GM19043 (cell line): ENCODE measurements around the gene TNPO3.
"Not testable (repeated sequence)": the region's sequence is repeated elsewhere in the genome, so short reads cannot be mapped to it uniquely, and the experiment has no call there.

Experiments used
- ATAC-seq: cut with Tn5 transposase; IDR thresholded peaks from one replicate; pipeline ENCODE4 v1.9.1; 2021; ENCODE audit warnings: low read depth; ENCODE audit not compliant: unreplicated experiment

TNPO3 gene

GRCh38 chr7:128924707-128925588, 130.0 kb downstream of the TNPO3 start:
- no peak for ATAC-seq

- ATAC-seq = no peak
These were observed 131.5 kb downstream of the TNPO3 start for GRCh38 chr7:128923411-128923800.

- no peak for ATAC-seq
These were observed 132.2 kb downstream of the TNPO3 start for GRCh38 chr7:128922496-128923410.

DNA sequence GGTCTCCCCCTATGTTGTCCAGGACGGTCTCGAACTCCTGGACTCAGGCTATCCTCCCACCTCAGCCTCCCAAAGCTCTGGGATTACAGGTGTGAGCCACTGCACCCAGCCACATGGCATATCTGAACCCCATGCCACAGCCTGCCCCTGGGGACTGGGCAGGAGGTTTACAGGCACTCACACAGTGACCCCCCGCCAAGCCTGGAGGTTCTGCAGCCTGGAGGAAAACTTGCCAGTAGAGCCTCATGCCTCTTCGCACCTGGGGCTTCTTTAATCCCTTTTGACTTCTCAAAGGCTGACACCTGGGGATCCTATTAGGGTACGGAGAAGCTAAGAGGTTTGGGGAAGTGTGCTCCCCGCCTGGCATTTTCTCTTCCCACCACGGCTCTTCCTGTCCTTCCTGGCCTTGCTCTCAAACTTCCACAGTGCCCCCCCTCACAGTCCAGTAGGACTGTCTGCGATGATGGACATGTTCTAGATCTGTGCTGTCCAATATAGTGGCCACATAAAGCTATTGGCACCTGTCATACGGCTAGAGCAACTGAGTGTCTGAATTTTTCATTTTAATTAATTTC, 133.0 kb downstream of the TNPO3 start:
- ATAC-seq = no peak

GRCh38 chr7:128920913-128921582, 133.9 kb downstream of the TNPO3 start:
- ATAC-seq = no peak

GRCh38 chr7:128919881-128920799, 134.8 kb downstream of the TNPO3 start:
- ATAC-seq = no peak

DNA sequence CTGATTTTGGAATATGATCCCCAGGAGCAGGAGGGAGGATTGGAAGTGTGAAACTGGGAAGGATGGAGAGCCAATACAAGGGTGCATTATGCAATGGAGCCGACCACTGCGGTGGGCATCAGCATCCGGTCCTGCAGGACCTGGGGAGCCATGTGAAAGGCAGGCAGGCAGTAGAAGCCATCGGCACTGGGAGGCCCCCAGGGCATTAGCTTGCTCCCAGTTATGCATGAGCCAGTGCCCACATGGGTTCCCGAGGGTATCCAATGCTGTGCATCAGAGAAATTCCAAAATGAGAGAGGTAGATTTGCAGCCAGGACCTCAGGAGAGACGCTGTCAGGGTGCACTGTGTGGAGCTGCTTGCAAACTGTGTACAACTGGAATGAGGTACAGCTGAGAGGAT, 135.7 kb downstream of the TNPO3 start:
- no peak for ATAC-seq

DNA sequence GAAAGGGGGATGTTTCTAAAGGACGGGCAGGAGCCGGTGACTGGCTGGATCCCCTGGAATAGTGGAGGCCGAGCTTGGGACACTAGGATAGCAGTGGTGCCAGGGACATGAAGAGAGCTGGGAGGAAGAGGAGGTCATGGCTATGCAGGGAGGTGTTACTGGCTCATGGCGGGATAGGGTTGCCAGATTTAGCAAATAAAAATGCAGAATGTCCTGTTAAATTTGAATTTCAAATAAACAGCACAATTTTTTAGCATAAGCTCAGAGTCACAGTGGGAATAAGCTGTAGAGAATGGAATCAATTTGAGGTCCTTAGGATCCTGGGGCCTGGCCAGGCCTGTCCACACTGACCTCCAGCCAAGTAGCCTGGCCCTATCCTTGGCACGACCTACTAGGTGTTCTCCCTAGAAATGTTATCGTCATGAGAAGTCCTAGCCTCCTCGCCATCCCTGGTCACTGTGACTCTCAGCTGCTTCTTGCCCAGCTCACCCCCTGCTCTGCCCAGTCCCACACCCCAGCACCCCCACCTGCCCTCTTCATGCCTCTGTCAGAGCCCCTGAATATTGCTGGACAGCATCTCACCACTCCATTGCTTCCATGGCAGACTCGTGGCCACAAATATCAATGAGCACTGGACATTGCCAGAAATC, 136.8 kb downstream of the TNPO3 start:
- ATAC-seq = no peak

- no peak for ATAC-seq
These were observed 137.8 kb downstream of the TNPO3 start for GRCh38 chr7:128917122-128917521.

DNA sequence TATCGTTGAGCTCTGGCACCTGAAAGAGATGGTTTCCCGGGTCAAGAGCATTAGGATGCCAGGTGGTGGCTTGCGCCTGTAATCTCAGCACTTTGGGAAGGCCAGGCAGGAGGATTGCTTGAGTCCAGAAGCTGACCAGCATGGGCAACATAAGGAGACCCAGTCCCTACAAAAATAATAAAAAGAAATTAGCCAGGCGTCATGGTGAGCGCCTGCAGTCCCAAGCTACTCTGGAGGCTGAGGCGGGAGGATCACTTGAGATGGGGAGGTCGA, 138.3 kb downstream of the TNPO3 start:
- ATAC-seq = no peak

DNA sequence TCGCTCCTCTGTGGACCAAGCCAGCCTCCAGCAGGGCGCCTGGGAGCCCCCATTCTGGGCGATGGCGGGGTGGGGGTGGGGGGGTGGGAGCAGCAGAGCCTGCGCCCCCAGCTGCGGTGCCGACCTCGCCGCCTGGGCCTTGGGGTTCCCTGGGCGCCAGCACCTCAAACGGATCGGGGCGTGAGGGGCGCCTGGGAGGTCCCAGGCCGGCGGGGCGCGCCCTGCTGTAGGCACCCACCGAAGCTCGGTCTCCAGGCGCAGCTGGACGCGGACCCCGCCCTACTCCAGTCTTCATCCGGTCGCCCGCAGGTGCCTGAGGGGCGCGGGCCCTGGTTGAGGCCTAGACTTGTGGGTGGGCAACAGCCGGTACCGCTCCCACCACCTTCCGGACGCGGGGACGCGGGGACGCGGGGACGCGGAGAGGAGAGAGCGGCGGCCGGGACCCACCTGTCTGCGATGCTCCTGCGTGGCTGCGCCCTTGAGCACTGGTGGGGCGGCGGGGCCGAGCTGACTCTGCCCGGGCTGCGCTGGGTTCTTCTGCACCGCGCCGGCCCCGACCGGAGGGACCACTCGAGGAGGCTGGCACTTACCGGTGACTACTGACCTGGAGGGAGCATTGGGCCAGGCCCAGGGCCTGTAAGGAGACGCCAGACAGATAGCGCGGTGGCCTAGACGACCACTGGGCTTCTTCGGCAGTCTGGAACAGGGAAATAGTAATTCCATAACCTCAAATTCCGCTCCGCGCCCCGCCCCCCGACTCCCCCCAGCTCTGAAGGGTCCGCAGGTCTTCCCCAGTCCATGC, 138.9 kb downstream of the TNPO3 start:
- ATAC-seq = no peak

GRCh38 chr7:128915271-128915819, 139.6 kb downstream of the TNPO3 start:
- ATAC-seq = no peak

DNA sequence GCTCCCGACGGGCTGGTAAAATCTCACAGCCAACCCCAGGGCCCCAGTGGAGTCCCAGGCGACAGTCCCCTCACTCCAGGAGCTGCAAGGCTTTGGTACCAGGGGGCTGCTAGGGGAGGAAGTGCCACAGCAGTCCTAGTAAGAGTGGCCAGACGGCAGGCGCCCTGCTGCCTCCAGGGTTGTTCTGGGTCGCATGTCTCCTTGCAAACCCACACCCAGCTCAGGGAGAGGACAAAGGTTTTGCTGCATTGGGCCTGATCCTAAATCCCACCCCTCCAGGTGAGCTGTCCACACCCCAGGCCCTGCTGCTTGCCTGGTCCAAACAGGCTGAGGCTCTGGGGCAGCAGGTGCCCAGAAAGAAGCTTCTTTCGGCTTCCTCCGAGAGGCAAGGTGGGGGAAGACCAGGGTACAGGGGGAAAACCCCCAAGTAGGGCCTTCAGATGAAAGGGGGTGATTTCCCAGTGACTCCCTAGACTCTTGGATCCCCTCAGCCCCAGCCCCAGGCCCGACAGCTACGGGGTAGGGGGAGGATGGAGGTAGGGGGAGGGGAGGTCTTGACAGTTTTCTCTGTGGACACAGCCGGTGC, 140.3 kb downstream of the TNPO3 start:
- ATAC-seq = no peak

DNA sequence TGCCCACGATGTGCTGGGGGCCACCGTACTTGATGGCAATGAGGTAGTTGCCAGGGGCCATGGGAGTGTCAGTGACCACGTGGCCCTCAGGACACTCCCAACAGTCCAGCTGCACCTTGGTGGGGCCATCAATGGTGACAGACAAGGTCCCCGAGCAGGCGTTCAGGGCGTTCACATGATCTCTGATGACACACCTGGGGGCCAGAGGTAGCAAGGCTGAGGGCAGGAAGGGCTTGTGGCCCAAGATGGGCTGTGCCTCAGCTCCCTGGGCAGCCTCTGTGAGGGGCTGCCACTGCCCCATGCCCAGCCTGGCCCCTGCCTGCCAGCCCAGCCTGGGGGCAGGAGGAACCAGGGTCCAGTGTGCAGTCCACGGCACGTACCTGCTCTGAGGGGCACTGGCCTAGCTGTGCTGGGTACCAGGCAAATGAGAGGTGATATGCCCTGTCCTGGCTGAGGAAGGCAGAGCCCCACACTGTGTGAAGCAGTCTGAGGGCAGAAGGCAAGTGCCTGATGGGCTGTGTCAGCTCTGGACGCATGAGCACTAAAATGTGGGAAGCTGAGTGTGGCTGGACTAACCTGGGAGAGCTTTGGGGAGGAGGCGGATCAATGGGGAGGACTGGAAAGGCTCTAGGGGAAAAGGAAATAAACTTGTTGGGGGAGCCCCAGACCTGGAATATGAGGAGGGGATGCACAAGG, 140.9 kb downstream of the TNPO3 start:
- ATAC-seq = no peak

DNA sequence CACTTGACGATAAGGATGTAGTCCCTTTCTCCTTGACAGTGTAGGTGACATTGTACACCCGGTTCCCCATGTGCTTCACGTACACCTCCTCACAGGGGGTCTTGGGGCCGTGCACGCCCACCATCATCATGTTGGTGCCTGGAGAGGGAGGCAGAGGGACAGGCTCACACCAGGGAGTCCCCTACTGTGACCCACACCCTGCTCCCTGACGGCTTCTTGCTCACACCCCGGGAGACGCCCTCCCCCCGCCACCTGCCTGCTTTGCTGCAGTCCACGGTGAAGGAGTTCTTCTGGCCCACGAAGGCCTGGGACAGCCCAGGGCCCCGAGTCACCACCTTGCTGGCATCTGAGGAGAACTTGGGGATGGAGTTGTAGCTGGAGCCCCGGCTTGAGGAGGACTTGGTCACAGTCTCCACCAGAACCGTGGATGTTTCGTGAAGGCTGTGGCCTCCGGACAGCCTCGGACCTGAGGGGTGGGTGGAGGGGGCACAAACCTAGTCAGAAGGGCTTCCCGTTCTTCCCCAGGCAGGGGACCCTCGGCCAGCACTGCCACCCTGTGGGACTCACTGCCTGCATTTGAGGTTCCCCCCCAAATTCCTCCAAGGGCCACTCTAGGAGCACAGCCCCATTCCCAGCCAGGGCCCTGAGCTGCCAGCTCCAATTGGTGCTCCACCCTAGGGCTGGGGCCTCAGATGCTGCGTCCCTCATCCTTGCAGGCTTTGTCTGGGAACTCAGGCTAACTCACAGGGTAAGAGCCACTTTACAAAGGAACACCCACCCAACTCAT, 142.0 kb downstream of the TNPO3 start:
- ATAC-seq = not testable (repeated sequence)

- no peak for ATAC-seq
These were observed 142.6 kb downstream of the TNPO3 start for GRCh38 chr7:128912281-128912680.
